ENCODE data around the gene TSPAN17.

The TSPAN17 gene

DNA sequence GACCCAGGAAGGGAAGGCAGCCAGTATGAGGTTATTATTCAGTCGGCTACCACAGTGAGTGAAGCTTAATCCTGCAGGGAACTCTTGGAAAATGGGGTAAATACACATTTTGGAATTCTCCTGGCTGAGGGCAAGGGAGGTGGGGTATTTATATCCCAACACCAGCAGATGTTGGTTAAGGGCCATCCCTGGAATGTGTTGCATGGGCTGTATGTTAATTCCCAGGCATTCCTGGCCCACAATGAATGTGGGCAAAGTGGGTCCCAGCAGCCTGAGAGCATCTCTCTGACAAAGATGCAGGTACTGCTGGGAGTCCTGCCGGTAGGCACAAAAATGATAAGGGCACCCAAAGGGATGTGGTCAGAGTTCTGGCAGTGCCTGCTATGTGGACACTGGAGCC lies 34.4 kb upstream of the TSPAN17 start:
- no peak overlapping the region for H3K4me3 Mint-ChIP-seq
- H3K4me1 Mint-ChIP-seq (ENCODE audit: low read depth in 2 of 2): peaks cover 10 to 13% of the 10 kb centered on the region in 2 donors
- H3K9me3 Mint-ChIP-seq: no peaks in the 10 kb centered on the region
- H3K27me3 Mint-ChIP-seq: peaks cover 48 to 54% of the 10 kb centered on the region in 2 donors
- peaks cover 13% of the 10 kb centered on the region for H3K36me3 Mint-ChIP-seq (ENCODE audit: insufficient read depth)
- DNase-seq: no peak
- H3K27ac Mint-ChIP-seq: no peak overlapping the region
- no peak for ATAC-seq (replicated peaks)

DNA sequence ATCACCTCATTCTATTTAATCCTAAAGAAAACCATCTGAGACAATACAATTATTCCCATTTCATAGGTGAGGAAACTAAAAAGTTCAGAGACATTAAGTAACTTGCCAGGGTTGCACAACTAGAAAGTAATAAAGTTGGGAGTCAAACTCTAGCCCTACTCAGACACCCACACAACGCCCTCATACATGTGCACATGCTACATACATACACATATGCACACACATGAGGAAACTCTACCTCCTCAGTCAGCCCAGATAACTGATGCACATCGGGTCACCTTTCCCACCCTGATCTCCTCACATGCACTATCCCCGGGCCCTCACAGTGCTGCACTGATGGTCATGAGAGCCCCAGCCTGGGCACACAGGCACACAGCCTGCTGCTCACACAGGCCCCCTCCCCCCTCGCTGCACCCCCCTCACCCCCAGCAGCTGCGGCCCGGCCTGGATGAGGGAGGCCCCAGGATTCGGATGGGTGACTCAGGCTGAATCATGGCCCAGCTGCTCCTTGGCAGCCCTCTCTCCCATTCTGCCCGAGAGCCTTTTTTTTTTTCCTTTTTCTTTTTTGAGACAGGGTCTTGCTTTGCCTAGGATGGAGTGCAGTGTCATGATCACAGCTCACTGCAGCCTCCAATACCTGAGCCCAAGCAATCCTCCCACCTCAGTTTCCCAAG lies 32.3 kb upstream of the TSPAN17 start:
- Mint-ChIP-seq H3K9me3 (no peaks in the 10 kb centered on the region), H3K4me3 (no peak overlapping the region), H3K36me3 (ENCODE audit: insufficient read depth) (peaks cover 6% of the 10 kb centered on the region), H3K27me3 (peaks cover 56 to 75% of the 10 kb centered on the region in 2 donors), H3K27ac (no peak overlapping the region), H3K4me1 (ENCODE audit: low read depth in 2 of 2) (peaks cover 3 to 5% of the 10 kb centered on the region in 2 donors)
- DNase-seq (no peak), ATAC-seq (replicated peaks) (no peak)

DNA sequence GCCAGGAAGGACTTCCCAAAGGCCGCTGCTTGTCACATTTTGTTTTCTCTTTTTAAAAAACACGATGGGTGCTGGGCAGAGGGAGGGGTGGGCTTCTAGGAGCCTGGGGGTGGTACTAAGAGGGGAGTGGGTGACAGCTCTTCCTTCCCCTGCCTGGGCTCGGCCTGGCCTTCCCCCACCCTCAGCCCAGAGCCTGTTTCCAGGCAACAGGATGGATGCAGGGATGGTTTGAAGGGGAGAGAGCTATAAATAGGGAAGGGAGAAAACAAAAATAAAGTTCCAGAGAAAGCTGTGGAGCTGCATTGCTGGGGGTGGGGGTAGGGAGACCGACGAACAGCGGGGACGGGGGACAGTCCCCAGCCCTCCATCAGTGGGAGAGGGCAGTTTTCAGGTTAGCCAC lies 30.8 kb upstream of the TSPAN17 start:
- no peak overlapping the region for H3K4me3 Mint-ChIP-seq
- ATAC-seq (replicated peaks) (no peak), DNase-seq (no peak)
- H3K27me3 Mint-ChIP-seq: peaks cover 69 to 87% of the 10 kb centered on the region in 2 donors
- no peaks in the 10 kb centered on the region for H3K9me3 Mint-ChIP-seq
- no peak overlapping the region for H3K27ac Mint-ChIP-seq
- H3K4me1 Mint-ChIP-seq (ENCODE audit: low read depth in 2 of 2): peaks cover 9 to 10% of the 10 kb centered on the region in 2 donors
- peaks cover 3% of the 10 kb centered on the region for H3K36me3 Mint-ChIP-seq (ENCODE audit: insufficient read depth)

DNA sequence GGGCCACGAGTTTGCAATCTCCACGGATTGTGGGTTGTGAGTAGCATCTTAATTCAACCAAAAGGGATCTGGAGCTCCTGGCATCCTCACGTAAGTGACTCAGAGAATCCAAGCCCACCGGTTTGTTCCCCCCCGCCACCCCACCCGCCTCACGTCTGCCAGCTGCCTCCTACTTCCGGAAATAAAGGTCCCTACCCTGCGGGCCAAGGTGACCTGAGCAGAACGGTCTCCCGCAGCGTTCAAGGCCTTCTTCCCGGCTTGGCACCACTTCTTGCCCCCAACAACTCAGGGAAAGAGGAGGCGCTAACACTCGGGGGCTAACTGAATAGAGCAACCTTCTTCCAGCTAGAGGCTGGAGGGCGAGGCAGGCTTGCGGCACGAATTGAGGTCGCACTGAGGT lies 28.5 kb upstream of the TSPAN17 start:
- Mint-ChIP-seq H3K27me3 (peaks cover 63 to 85% of the 10 kb centered on the region in 2 donors), H3K4me3 (peak overlapping the region; percentile 78 to 80), H3K9me3 (no peaks in the 10 kb centered on the region), H3K27ac (no peak overlapping the region), H3K36me3 (ENCODE audit: insufficient read depth) (peaks cover 3% of the 10 kb centered on the region), H3K4me1 (ENCODE audit: low read depth in 2 of 2) (peaks cover 7 to 9% of the 10 kb centered on the region in 2 donors)
- ATAC-seq (replicated peaks) (no peak), DNase-seq (no peak)

DNA sequence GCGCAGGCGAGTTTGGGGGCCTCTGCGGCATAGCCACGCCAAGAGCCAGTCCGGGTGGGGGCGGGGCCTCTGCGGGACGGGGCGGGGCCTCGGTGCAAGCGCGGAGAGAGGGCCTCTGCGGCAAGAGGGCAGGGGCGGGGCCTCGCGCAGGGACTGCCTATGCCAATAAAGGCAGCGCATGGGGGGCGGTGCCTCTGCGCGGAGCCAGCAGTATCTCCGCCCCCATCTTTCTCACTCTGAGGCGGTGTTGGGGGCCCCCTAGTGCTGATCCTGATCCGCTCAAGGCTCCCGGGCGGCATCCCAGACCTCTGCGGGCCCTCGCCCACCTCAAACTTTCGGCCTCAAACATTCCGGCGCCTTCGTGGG lies 28.1 kb upstream of the TSPAN17 start:
- peak; percentile 97 for ATAC-seq (replicated peaks)
- peak; percentile 60 to 67 (median 64) for DNase-seq
- H3K4me1 Mint-ChIP-seq (ENCODE audit: low read depth in 2 of 2): peaks cover 7 to 9% of the 10 kb centered on the region in 2 donors
- peak overlapping the region; percentile 78 to 80 for H3K4me3 Mint-ChIP-seq
- H3K9me3 Mint-ChIP-seq: no peaks in the 10 kb centered on the region
- no peak overlapping the region for H3K27ac Mint-ChIP-seq
- peaks cover 63 to 89% of the 10 kb centered on the region in 2 donors for H3K27me3 Mint-ChIP-seq
- peaks cover 3% of the 10 kb centered on the region for H3K36me3 Mint-ChIP-seq (ENCODE audit: insufficient read depth)

DNA sequence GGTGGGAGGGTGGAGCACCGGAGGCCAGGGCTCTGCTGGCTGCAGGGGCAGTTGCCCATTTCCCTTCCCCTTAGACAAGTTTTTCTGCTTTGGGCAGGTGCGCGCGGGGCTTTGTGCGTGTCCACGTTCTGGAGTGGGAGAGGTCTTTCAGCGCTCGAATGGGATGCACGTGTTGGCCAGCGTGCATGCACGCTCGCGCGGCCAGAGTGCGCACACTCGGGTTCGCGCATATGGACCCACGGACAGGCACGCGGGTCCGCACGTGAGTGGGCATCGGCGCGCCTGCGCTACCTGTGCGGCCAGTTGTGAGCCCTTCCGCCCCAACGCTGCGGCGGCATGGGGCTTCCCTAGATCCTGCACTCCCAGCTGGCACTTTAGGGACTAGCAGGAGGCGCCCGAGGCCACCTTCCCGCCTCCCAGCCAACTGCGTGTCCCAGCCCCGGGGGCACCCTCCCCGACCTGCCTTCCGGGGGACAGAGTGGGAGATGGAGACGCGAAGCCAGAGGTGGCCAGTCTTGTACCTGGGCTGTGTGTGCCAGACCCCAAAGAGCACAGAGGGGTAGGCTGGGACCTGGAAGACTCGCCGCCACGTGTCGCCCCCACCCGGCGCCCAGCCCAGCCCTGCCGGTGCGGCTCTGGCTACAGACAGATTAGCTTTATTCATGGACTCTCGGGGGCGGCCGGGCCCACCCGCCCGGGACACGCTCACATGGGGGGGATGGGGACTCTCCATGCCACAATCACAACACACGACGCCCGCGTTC lies 27.5 kb upstream of the TSPAN17 start:
- H3K36me3 Mint-ChIP-seq (ENCODE audit: insufficient read depth): peaks cover 3% of the 10 kb centered on the region
- peaks cover 63 to 91% of the 10 kb centered on the region in 2 donors for H3K27me3 Mint-ChIP-seq
- no peak for DNase-seq
- H3K9me3 Mint-ChIP-seq: no peaks in the 10 kb centered on the region
- H3K27ac Mint-ChIP-seq: no peak overlapping the region
- no peak for ATAC-seq (replicated peaks)
- H3K4me3 Mint-ChIP-seq: peak overlapping the region; percentile 78 to 80
- peaks cover 7 to 9% of the 10 kb centered on the region in 2 donors for H3K4me1 Mint-ChIP-seq (ENCODE audit: low read depth in 2 of 2)

DNA sequence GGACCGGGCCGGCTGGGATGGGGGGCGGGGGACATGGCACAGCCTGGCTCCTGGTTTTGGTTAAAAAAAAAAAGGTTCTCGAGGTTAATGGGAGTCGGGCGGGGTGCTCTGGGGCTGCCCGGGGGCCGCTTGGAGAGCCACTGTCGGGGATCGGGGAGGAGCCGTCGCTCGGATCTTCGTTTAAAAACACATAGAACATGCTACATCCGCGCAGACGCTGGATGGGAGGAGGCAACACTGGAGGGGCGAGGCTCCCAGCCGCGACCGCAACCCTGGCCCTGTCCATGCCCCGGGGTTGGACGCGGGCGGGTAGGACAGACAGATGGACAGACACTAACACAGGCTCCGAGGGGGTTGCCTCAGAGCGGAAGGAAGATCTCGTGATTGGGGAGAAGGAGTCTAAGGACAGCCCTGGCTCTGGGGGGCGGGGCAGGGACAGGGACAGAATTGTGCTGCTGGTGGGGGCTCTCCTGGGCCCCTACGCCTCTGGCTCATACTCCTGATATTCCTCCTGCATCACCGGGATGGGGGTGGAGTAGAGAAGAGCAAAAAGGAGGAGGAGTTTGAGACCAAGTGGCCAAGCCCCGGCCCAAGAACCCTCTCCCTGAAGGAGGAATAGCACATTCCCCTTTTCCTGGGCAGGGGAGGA lies 26.8 kb upstream of the TSPAN17 start:
- no peak for ATAC-seq (replicated peaks)
- DNase-seq: no peak
- Mint-ChIP-seq H3K4me3 (peak overlapping the region; percentile 78 to 80), H3K4me1 (ENCODE audit: low read depth in 2 of 2) (peaks cover 7 to 9% of the 10 kb centered on the region in 2 donors), H3K36me3 (ENCODE audit: insufficient read depth) (peaks cover 3% of the 10 kb centered on the region), H3K27me3 (peaks cover 61 to 90% of the 10 kb centered on the region in 2 donors), H3K27ac (no peak overlapping the region), H3K9me3 (no peaks in the 10 kb centered on the region)

DNA sequence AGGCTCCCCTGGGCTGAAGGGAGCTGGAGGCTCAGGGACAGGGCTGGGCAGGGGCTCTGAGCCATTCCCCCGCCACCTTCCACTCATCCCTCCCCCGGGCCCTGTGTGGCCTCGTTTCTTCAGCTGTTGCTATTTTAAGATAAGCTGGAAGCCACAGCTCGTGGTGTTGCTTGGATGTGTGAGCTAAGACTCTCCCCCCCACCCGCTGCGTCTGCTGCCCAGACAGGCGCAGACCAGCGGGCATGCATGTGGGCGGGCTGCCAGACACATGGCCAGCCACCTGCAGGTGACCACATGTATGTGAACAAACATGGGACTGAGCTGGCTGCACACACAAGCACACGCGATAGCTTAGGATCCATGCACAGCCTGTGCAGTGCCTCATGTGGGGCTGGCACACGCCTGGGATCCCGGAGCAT lies 25.6 kb upstream of the TSPAN17 start:
- Mint-ChIP-seq H3K4me3 (no peak overlapping the region), H3K4me1 (ENCODE audit: low read depth in 2 of 2) (peaks cover 7 to 9% of the 10 kb centered on the region in 2 donors), H3K9me3 (no peaks in the 10 kb centered on the region), H3K27me3 (peaks cover 56 to 90% of the 10 kb centered on the region in 2 donors), H3K27ac (no peak overlapping the region), H3K36me3 (ENCODE audit: insufficient read depth) (peaks cover 3% of the 10 kb centered on the region)
- ATAC-seq (replicated peaks) (no peak), DNase-seq (no peak)

DNA sequence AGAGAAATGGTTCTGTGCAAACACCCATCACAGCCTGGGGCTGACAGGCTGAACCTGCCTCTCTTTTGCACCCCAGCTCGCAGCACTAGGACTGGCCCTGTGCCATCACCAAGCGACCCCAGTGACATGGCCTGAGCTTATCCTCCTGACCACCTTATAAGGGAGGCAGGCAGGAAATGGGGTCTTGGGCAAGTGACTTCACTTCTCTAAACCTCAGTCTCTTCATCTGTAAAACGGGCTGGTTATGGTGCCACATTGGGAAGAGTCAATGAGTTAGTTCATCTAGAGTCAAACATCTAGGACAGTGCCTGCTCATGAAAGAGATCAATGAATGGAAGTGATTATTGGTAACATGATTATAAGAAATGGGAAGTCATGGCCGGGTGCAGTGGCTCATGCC lies 23.1 kb upstream of the TSPAN17 start:
- Mint-ChIP-seq H3K36me3 (ENCODE audit: insufficient read depth) (peaks cover 3% of the 10 kb centered on the region), H3K4me1 (ENCODE audit: low read depth in 2 of 2) (peaks cover 7 to 10% of the 10 kb centered on the region in 2 donors), H3K4me3 (no peak overlapping the region), H3K9me3 (no peaks in the 10 kb centered on the region), H3K27me3 (peaks cover 51 to 90% of the 10 kb centered on the region in 2 donors), H3K27ac (no peak overlapping the region)
- ATAC-seq (replicated peaks): no peak
- DNase-seq: no peak

DNA sequence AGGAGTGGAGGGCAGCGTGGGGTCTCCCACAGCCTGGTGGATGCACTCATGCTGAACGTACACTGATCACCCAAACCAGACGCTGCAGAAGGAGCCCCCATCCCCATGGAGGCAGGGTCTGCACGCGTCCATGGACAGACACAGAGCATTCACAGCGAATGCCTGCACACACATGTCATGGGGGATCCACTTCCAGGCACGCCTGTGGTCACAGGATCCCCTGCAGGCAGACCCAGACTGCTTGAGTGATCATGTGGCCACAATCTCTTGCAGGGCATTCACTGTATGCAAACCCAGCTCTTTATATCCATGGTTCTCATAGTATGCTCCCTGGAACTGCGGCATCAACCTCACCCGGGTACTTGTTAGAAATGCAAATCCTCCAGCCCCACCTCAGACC lies 22.3 kb upstream of the TSPAN17 start:
- ATAC-seq (replicated peaks): no peak
- peaks cover 3% of the 10 kb centered on the region for H3K36me3 Mint-ChIP-seq (ENCODE audit: insufficient read depth)
- H3K27me3 Mint-ChIP-seq: peaks cover 47 to 90% of the 10 kb centered on the region in 2 donors
- H3K9me3 Mint-ChIP-seq: no peaks in the 10 kb centered on the region
- H3K4me1 Mint-ChIP-seq (ENCODE audit: low read depth in 2 of 2): peaks cover 7 to 10% of the 10 kb centered on the region in 2 donors
- H3K4me3 Mint-ChIP-seq: no peak overlapping the region
- H3K27ac Mint-ChIP-seq: no peak overlapping the region
- no peak for DNase-seq

DNA sequence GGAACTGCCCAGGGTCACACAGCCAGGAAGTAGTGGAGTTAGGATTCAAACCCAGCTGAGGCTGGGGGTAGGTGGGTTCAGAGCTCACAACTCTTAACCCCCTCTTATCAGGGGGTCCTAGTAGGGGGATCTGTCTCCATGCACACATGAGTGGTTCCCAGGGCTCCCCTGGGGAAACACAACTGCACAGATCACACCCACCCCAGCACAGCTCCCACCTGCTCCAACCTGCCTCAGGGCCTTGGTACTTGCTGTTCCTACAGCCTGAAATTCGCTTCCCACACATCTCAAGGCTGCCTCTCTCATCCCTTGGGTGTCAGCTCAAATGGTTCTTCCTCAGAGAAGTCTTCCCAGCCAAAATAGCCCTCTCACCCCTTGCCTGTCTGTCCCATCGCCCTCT lies 21.8 kb upstream of the TSPAN17 start:
- DNase-seq (no peak), ATAC-seq (replicated peaks) (no peak)
- Mint-ChIP-seq H3K4me1 (ENCODE audit: low read depth in 2 of 2) (peaks cover 2 to 5% of the 10 kb centered on the region in 2 donors), H3K27ac (no peak overlapping the region), H3K9me3 (no peaks in the 10 kb centered on the region), H3K4me3 (no peak overlapping the region), H3K27me3 (peaks cover 42 to 86% of the 10 kb centered on the region in 2 donors), H3K36me3 (ENCODE audit: insufficient read depth) (peaks cover 3% of the 10 kb centered on the region)

DNA sequence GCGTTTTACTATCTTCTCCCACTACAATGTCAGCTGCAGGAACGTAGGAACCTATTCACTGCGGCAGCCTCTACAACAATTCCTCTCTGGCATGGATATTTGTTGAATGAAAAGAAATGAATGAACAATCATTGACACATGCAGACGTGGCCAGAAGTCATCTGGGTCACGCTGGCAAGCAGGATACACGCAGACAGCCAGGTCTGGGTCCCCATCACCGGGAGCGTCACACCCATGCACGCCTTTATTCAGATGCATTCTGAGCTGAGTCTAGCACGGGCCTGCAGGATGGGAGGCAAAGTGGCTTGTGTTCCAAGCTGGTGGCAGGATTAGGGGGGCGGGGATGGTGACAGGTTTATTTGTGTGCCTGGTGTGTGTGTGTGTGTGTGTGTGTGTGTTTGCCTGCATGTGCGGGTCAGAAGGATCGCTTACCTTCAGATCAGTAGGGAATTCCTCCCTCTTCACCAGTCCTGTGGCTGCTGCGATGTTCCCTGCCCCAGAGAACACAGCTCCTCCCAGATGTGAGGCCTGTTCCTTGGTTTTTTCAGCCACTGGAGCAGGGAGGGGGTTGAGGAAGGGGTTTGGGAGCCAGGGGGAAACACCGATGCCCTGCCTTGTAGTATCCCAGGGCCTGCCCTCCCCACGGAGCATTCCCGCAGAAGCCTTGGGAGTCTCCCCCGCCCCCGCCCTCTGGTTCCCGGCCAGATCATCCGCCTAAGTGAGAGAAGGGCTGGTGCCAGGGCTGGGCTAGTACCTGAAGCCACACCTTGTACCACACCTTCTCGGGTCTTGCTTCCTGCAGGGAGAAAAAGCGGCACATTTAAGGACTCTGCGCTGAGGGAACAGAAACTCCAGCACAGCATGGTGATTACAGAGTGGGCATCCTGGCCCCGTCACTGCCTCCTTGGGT lies 21.1 kb upstream of the TSPAN17 start:
- no peak overlapping the region for H3K27ac Mint-ChIP-seq
- H3K27me3 Mint-ChIP-seq: peaks cover 42 to 86% of the 10 kb centered on the region in 2 donors

DNA sequence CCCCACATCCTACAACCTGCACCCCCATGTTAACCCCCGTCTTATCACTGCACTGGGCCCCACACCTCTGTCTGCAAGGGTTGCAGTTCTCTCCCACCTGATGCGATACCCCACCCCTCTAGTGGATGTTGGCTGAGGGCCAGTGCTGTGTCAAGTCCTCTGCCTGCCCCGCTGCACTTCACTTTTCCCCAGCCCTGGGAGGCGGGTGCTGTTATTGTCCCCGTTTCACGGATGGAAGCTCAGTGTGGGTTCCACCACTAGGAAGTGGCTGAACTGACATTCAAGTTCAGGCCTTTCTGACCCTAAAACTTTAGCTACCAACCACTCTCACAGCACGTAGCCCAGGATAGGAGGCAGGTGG lies 20.4 kb upstream of the TSPAN17 start:
- Mint-ChIP-seq H3K4me1 (ENCODE audit: low read depth in 2 of 2) (peaks cover 4 to 6% of the 10 kb centered on the region in 2 donors), H3K27ac (no peak overlapping the region), H3K27me3 (peaks cover 44 to 86% of the 10 kb centered on the region in 2 donors), H3K4me3 (no peak overlapping the region), H3K36me3 (ENCODE audit: insufficient read depth) (no peaks in the 10 kb centered on the region), H3K9me3 (no peaks in the 10 kb centered on the region)
- DNase-seq: no peak
- no peak for ATAC-seq (replicated peaks)

More for the DNA sequence above, 21.1 kb upstream of the TSPAN17 start:
- ATAC-seq (replicated peaks) (no peak), DNase-seq (no peak)
- H3K4me1 Mint-ChIP-seq (ENCODE audit: low read depth in 2 of 2): peaks cover 4 to 6% of the 10 kb centered on the region in 2 donors
- no peaks in the 10 kb centered on the region for H3K36me3 Mint-ChIP-seq (ENCODE audit: insufficient read depth)
- H3K4me3 Mint-ChIP-seq: no peak overlapping the region
- H3K9me3 Mint-ChIP-seq: no peaks in the 10 kb centered on the region

Measured in effector memory CD8-positive, alpha-beta T cell (primary cell).